Kidney (tissue), 14 donors: ENCODE measurements around the gene AIMP2. TPM values are rescaled to one million over a fixed set of nuclear protein-coding genes. Genes with fewer than 3 reads are reported as not detected.
A peak's percentile ranks its signal among the peaks of the same experiment; 100 is the strongest.
"Not testable (repeated sequence)": the region's sequence is repeated elsewhere in the genome, so short reads cannot be mapped to it uniquely, and the experiment has no call there.

Source experiments
- DNase-seq, 5 donors: peaks; one replicate each; pipeline ENCODE4 v3.0.0-alpha.2; 2013 to 2020
- FAIRE-seq: peaks from 2 replicates; lab custom pipeline; 2012; peaks lifted over from hg19 to GRCh38; lab: Jason Lieb, UNC
- H3K27ac ChIP-seq, 2 donors: one replicate each; pipeline ENCODE4 v1.7.0; 2013; ENCODE audit warnings: low read depth in 2 of 2, low read length in 2 of 2, inconsistent platforms in 1 of 2
- H3K27me3 ChIP-seq: one replicate; pipeline ENCODE4 v1.7.1; 2013; ENCODE audit warnings: low read length, inconsistent platforms; ENCODE audit not compliant: control insufficient read depth, insufficient read depth
- H3K36me3 ChIP-seq, 3 donors: one replicate each; pipeline versions ENCODE4 v1.7.0 to v1.7.1; 2013; ENCODE audit warnings: low read length in 3 of 3, control low read depth in 1 of 3, inconsistent platforms in 1 of 3; ENCODE audit not compliant: insufficient read depth in 3 of 3, control insufficient read depth in 2 of 3
- H3K4me1 ChIP-seq, 3 donors: one replicate each; pipeline versions ENCODE4 v1.7.0 to v1.7.1; 2013; ENCODE audit warnings: low read length in 3 of 3, inconsistent platforms in 1 of 3, low read depth in 1 of 3; ENCODE audit not compliant: control insufficient read depth in 2 of 3, insufficient read depth in 2 of 3
- H3K4me3 ChIP-seq, 3 donors: one replicate each; pipeline versions ENCODE4 v1.7.0 to v1.8.1; 2013; ENCODE audit warnings: low read length in 3 of 3, control low read depth in 1 of 3, inconsistent platforms in 1 of 3
- H3K9ac ChIP-seq, 3 donors: one replicate each; pipeline versions ENCODE4 v1.7.0 to v1.7.1; 2013; ENCODE audit warnings: low read length in 3 of 3, control low read depth in 1 of 3, inconsistent platforms in 1 of 3
- H3K9me3 ChIP-seq, 3 donors: one replicate each; pipeline versions ENCODE4 v1.7.0 to v1.7.1; 2013; ENCODE audit warnings: low read length in 3 of 3, control low read depth in 1 of 3, inconsistent platforms in 1 of 3; ENCODE audit not compliant: control insufficient read depth in 2 of 3, insufficient read depth in 1 of 3
- intact Hi-C: fragments of 100-400 bp; cut with DNase I; formaldehyde crosslinking; loops from one replicate; pipeline ENCODE4 v1.11.1; 2022
- polyA plus RNA-seq: library from polyadenylated mRNA; stranded (reverse); fragments of 350-450 nt; fragmentation: Illumina TruSeq; extraction: RNeasy Lipid Tissue Mini Kit (QIAGEN cat#74804); gene quantifications from one replicate; pipeline ENCODE4 v1.2.3, GENCODE V29; 2014; ENCODE audit warnings: low read depth, low replicate concordance; ENCODE audit not compliant: insufficient read depth
- total RNA-seq: library from RNA; stranded (reverse); fragmentation: NEBNext Ultra II Directional; extraction: Animal tissue kit (Norgen Biotek cat#: 25700); gene quantifications from one replicate; pipeline ENCODE4 v1.2.1, GENCODE V29; 2021
- TF ChIP-seq, protein P1 (sequence below): IDR thresholded peaks from 3 replicates; pipeline ENCODE4 v1.5.1; 2012; ENCODE audit warnings: mild to moderate bottlenecking, moderate library complexity, borderline replicate concordance; ENCODE audit not compliant: insufficient read depth; ENCODE audit errors: extremely low read depth
- donor health status: control.
- donor health status: control.
- donor health status: control.
- donor health status: control.
- donor health status: control.
- donor health status: DM: yes; HTN: yes; CAD: no.
- donor health status: Normal renal cell carcinoma (clear cell type).

AIMP2 gene
- total and polyA plus RNA-seq, 2 donors from 2014 or later, result 34.6 to 55.5 TPM

DNA sequence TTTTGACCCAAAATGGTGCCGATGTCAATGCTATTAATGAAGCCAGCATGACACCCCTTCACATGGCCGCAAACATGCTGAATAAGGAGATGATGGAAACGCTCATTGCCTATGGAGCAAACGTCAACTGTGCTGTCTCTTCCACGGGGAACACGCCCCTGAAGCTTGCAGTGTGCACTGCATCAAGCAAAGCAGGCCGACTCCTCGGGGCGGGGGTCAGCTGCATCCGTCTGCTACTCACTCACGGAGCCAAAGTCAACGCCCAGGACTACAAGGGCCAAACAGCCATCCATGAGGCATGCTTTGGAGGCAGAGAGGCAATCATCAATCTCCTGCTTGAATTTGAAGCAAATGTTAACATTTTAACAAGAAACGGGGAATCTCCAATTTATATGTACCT lies 26.6 kb downstream of the AIMP2 start:
- Histone ChIP-seq H3K4me1 (no peaks in the 10 kb centered on the region), H3K27ac (no peak overlapping the region), H3K4me3 (no peak overlapping the region), H3K9me3 (no peaks in the 10 kb centered on the region), H3K36me3 (peaks cover 10 to 53% (median 27%) of the 10 kb centered on the region in 3 donors), H3K27me3 (no peaks in the 10 kb centered on the region), H3K9ac (no peak overlapping the region)
- FAIRE-seq (no peak), DNase-seq (peak in 1 of 5 donors; percentile 41)
- intact Hi-C loops, result no loop called here
- TF ChIP-seq, protein P1, sequence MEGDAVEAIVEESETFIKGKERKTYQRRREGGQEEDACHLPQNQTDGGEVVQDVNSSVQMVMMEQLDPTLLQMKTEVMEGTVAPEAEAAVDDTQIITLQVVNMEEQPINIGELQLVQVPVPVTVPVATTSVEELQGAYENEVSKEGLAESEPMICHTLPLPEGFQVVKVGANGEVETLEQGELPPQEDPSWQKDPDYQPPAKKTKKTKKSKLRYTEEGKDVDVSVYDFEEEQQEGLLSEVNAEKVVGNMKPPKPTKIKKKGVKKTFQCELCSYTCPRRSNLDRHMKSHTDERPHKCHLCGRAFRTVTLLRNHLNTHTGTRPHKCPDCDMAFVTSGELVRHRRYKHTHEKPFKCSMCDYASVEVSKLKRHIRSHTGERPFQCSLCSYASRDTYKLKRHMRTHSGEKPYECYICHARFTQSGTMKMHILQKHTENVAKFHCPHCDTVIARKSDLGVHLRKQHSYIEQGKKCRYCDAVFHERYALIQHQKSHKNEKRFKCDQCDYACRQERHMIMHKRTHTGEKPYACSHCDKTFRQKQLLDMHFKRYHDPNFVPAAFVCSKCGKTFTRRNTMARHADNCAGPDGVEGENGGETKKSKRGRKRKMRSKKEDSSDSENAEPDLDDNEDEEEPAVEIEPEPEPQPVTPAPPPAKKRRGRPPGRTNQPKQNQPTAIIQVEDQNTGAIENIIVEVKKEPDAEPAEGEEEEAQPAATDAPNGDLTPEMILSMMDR, result no peak

DNA sequence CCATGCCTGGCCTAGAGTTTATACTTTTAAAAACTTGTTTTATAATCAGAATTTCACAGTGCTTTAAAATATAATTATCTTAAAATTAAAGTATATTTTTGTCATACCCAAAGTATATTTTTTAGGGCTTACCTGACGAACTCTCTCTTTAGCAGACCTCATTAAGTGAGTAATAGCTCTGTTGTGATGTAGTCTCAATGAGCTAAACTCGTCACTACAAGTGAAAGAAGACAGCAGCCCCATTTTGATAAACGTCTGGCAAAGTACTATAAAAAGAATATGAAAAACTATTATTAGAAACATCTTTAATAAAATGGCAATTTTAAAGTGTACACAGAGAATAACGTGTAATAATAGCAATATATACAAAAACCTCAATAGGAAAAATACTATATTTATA lies 40.7 kb downstream of the AIMP2 start:
- no peak overlapping the region for H3K9ac ChIP-seq
- no peak overlapping the region for H3K27ac ChIP-seq
- no peaks in the 10 kb centered on the region for H3K4me1 ChIP-seq
- no peaks in the 10 kb centered on the region for H3K27me3 ChIP-seq
- no peaks in the 10 kb centered on the region for H3K9me3 ChIP-seq
- TF ChIP-seq, protein P1, result no peak
- no peak for DNase-seq
- no peak overlapping the region for H3K4me3 ChIP-seq
- no peak for FAIRE-seq
- intact Hi-C loops, result no loop called here
- H3K36me3 ChIP-seq, result peaks cover 3 to 16% (median 11%) of the 10 kb centered on the region in 3 donors

DNA sequence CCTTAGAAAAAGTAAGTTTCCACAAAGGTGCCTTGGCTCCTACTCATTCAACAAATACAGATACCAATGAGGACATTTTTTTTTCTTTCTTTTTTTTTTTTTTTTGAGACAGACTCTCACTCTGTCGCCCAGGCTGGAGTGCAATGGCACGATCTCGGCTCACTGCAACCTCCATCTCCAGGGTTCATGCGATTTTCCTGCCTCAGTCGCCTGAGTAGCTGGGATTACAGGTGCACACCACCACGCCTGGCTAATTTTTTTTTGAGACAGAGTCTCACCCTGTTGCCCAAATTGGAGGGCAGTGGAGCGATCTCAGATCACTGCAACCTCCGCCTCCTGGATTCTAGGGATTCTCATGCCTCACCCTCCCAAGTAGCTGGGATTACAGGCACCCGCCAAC lies 42.1 kb downstream of the AIMP2 start:
- H3K4me3 ChIP-seq, H3K9me3 ChIP-seq, H3K27ac ChIP-seq, H3K4me1 ChIP-seq, H3K9ac ChIP-seq, H3K27me3 ChIP-seq, intact Hi-C loops, FAIRE-seq: not testable (repeated sequence)
- H3K36me3 ChIP-seq, result peaks cover 3 to 11% (median 9%) of the 10 kb centered on the region in 3 donors
- DNase-seq, result peak in 1 of 5 donors; percentile 14

DNA sequence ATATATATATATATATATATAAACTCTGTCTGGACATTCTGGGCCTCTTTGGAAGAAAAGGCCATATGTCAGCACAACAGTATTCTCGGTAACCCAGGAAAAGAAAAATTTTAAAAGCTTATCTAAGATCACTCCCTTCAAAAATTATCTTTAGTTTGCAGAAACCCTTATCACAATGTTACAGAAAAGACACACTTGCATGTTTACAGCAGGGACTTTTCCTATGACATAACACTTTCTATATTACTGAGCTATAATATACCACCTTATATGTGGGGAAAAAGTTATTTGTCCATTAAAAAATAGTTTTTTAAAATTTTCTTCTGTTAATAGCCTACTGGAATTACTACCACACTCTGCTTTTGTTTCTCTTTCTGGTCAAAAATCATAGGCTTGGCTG lies 47.5 kb downstream of the AIMP2 start:
- Histone ChIP-seq H3K9ac (no peak overlapping the region), H3K27ac (no peak overlapping the region), H3K4me1 (peaks cover 0 to 7% (median 5%) of the 10 kb centered on the region in 3 donors), H3K27me3 (no peaks in the 10 kb centered on the region), H3K9me3 (no peaks in the 10 kb centered on the region), H3K4me3 (no peak overlapping the region), H3K36me3 (peaks cover 0 to 6% (median 0%) of the 10 kb centered on the region in 3 donors)
- FAIRE-seq (no peak), DNase-seq (no peak)
- TF ChIP-seq, protein P1, result no peak
- intact Hi-C loops, result no loop called here
